IMR-90 (cell line): ENCODE data around the gene LRRC26. TPM values are rescaled to one million over a fixed set of nuclear protein-coding genes. Genes with fewer than 3 reads are reported as not detected.

Experiments
- ATAC-seq: fragments of 200-7000 bp; cut with Tn5 transposase; 2 replicates; pipeline ENCODE4 v1.9.1; 2020; ENCODE audit warnings: low read depth, mild to moderate bottlenecking, moderate library complexity
- BruUV-seq: library from RNA; stranded (reverse); fragments of 400-500 nt; replicated peaks from 2 replicates; lab custom pipeline; 2021; lab: Mats Ljungman, UMichigan
- CTCF ChIA-PET: fragments of 300-600 bp; formaldehyde crosslinking; extraction: SDS; loops from one replicate; lab custom pipeline; 2021; ENCODE audit warnings: antibody characterized with exemption; lab: Yijun Ruan, JAX
- POLR2A ChIA-PET: fragments of 300-600 bp; sonication (Branson Sonifier 250); formaldehyde crosslinking; loops from one replicate; lab custom pipeline; 2022; ENCODE audit warnings: antibody characterized with exemption; ENCODE audit not compliant: unreplicated experiment; lab: Charles Lee
- DNase-seq: peaks from one replicate; pipeline ENCODE4 v3.0.0; 2013
- H2AFZ ChIP-seq: replicated peaks from 2 replicates; pipeline ENCODE3; 2013; ENCODE audit warnings: low read length, mild to moderate bottlenecking; ENCODE audit not compliant: poor library complexity
- H2AK5ac ChIP-seq: 2 replicates; pipeline ENCODE4 v1.6.1; 2013; ENCODE audit warnings: low read depth, low read length, inconsistent platforms
- H2AK9ac ChIP-seq: replicated peaks from 2 replicates; pipeline ENCODE3; 2013; ENCODE audit warnings: mild to moderate bottlenecking, low read depth, low read length, moderate library complexity; ENCODE audit not compliant: poor library complexity
- H2BK120ac ChIP-seq: 2 replicates; pipeline ENCODE4 v1.6.1; 2013; ENCODE audit warnings: low read depth, low read length, inconsistent platforms
- H2BK15ac ChIP-seq: 3 replicates; pipeline ENCODE4 v1.6.1; 2013; ENCODE audit warnings: low read depth, low read length, inconsistent platforms
- H2BK20ac ChIP-seq: 2 replicates; pipeline ENCODE4 v1.6.1; 2013; ENCODE audit warnings: low read depth, mild to moderate bottlenecking, inconsistent platforms, low read length, moderate library complexity
- H2BK5ac ChIP-seq: 2 replicates; pipeline ENCODE4 v1.6.1; 2013; ENCODE audit warnings: mild to moderate bottlenecking, low read depth, low read length, inconsistent platforms; ENCODE audit not compliant: poor library complexity, severe bottlenecking
- H3K14ac ChIP-seq: replicated peaks from 2 replicates; pipeline ENCODE4 v1.6.1; 2013; ENCODE audit warnings: low read depth, low read length, inconsistent platforms
- H3K18ac ChIP-seq: 2 replicates; pipeline ENCODE4 v1.6.1; 2013; ENCODE audit warnings: low read depth, low read length, control low read depth
- H3K23ac ChIP-seq: 2 replicates; pipeline ENCODE4 v1.6.1; 2013; ENCODE audit warnings: low read depth, low read length, inconsistent platforms
- H3K27ac ChIP-seq: 2 replicates; pipeline ENCODE4 v1.5.1; 2013; ENCODE audit warnings: mild to moderate bottlenecking, control low read depth, low read length; ENCODE audit not compliant: insufficient read depth
- H3K27me3 ChIP-seq: 2 replicates; pipeline ENCODE4 v1.6.1; 2013; ENCODE audit warnings: low read length; ENCODE audit not compliant: control insufficient read depth, insufficient read depth
- H3K36me3 ChIP-seq: 2 replicates; pipeline ENCODE4 v1.6.1; 2013; ENCODE audit warnings: low read length, mixed read lengths; ENCODE audit not compliant: control insufficient read depth, insufficient read depth
- H3K4ac ChIP-seq: 2 replicates; pipeline ENCODE4 v1.6.1; 2013; ENCODE audit warnings: low read depth, low read length, inconsistent platforms
- H3K4me1 ChIP-seq: 2 replicates; pipeline ENCODE4 v1.6.1; 2013; ENCODE audit warnings: low read length, mixed read lengths; ENCODE audit not compliant: control insufficient read depth, insufficient read depth
- H3K4me2 ChIP-seq: 2 replicates; pipeline ENCODE4 v1.6.1; 2013; ENCODE audit warnings: low read depth, mild to moderate bottlenecking, control low read depth, low read length, moderate library complexity
- H3K4me3 ChIP-seq: 2 replicates; pipeline ENCODE4 v1.5.1; 2013; ENCODE audit warnings: low read depth, mild to moderate bottlenecking, control low read depth, low read length, moderate library complexity; ENCODE audit not compliant: insufficient read depth
- H3K56ac ChIP-seq: 2 replicates; pipeline ENCODE4 v1.6.1; 2013; ENCODE audit warnings: low read length, inconsistent platforms; ENCODE audit not compliant: insufficient read depth; ENCODE audit errors: extremely low read depth
- H3K79me1 ChIP-seq, 2 experiments: 2 replicates each; pipeline ENCODE4 v1.6.1; 2013; ENCODE audit warnings: low read length in 2 of 2, inconsistent platforms in 1 of 2, low read depth in 1 of 2
- H3K9ac ChIP-seq: 2 replicates; pipeline ENCODE4 v1.6.1; 2013; ENCODE audit warnings: low read depth, low read length, control low read depth
- H3K9me1 ChIP-seq: 2 replicates; pipeline ENCODE4 v1.6.1; 2013; ENCODE audit warnings: low read length, inconsistent platforms; ENCODE audit not compliant: insufficient read depth
- H3K9me3 ChIP-seq: 2 replicates; pipeline ENCODE4 v1.6.1; 2013; ENCODE audit warnings: low read length; ENCODE audit not compliant: control insufficient read depth, insufficient read depth
- H4K20me1 ChIP-seq: 2 replicates; pipeline ENCODE4 v1.6.1; 2013; ENCODE audit warnings: low read length, inconsistent platforms; ENCODE audit not compliant: insufficient read depth
- H4K5ac ChIP-seq: 2 replicates; pipeline ENCODE4 v1.6.1; 2013; ENCODE audit warnings: mild to moderate bottlenecking, low read depth, low read length, control low read depth
- H4K8ac ChIP-seq, 2 experiments: 2 replicates each; pipeline ENCODE4 v1.6.1; 2013; ENCODE audit warnings: low read depth in 2 of 2, low read length in 2 of 2, control low read depth in 1 of 2, inconsistent platforms in 1 of 2
- H4K91ac ChIP-seq: 2 replicates; pipeline ENCODE4 v1.6.1; 2013; ENCODE audit warnings: low read depth, low read length, inconsistent platforms; ENCODE audit not compliant: insufficient read depth
- FOS ChIP-seq: fragments of 150-350 bp; IDR thresholded peaks from 2 replicates; pipeline ENCODE4 v1.6.1; 2016; ENCODE audit warnings: low read depth, low read length
- MAZ ChIP-seq: IDR thresholded peaks from 2 replicates; pipeline ENCODE4 v1.6.1; 2012; ENCODE audit warnings: low read depth, mild to moderate bottlenecking, low read length, improper control_type of control experiment, moderate library complexity, borderline replicate concordance
- RCOR1 ChIP-seq: IDR thresholded peaks from 2 replicates; pipeline ENCODE4 v1.6.1; 2012; ENCODE audit warnings: mild to moderate bottlenecking, low read length, improper control_type of control experiment; ENCODE audit not compliant: insufficient replicate concordance
- SMC3 ChIP-seq: fragments of 150-350 bp; IDR thresholded peaks from 2 replicates; pipeline ENCODE4 v1.6.1; 2016; ENCODE audit warnings: low read depth, mild to moderate bottlenecking, antibody characterized with exemption, low read length, moderate library complexity
- WGBS, 2 experiments: methylation state at CpG; one replicate each; pipeline versions ENCODE4 v1.1.5 to v1.1.7; 2013; ENCODE audit warnings: missing lambda C conversion rate in 2 of 2; ENCODE audit not compliant: insufficient read length in 1 of 2; ENCODE audit errors: extremely low coverage in 2 of 2; 5-methylcytosine and 5-hydroxymethylcytosine counted together
- dilution Hi-C: fragments of 300-500 bp; cut with HindIII; formaldehyde crosslinking; loops from one replicate; pipeline ENCODE4 v1.14.3; 2018; ENCODE audit warnings: low sequenced_read_pairs; ENCODE audit not compliant: unreplicated experiment
- in situ Hi-C: fragments of 300-500 bp; cut with MboI; formaldehyde crosslinking; loops from 3 replicates; pipeline ENCODE4 v1.14.3; 2019; ENCODE audit warnings: low sequenced_read_pairs, inconsistent platforms, mixed read lengths
- intact Hi-C: fragments of 100-400 bp; cut with micrococcal nuclease; formaldehyde crosslinking; loops from 2 replicates; pipeline ENCODE4 v1.10.0; 2022
- polyA plus RNA-seq, 3 experiments: library from polyadenylated mRNA; depleted of rRNA; stranded (reverse); fragments of >200 nt; gene quantifications; 2 replicates each; pipeline ENCODE4 v1.2.3, GENCODE V29; 2012; ENCODE audit warnings: low replicate concordance in 1 of 3
- total RNA-seq: library from RNA; depleted of rRNA; stranded (reverse); fragments of >200 nt; gene quantifications from 2 replicates; pipeline ENCODE4 v1.2.3, GENCODE V29; 2012

LRRC26 gene
- total and polyA plus RNA-seq, 2 of the 4 experiments (the other 2 are of a cell fraction): not detected

- Histone ChIP-seq H2BK120ac (no peak overlapping the region), H3K23ac (no peak overlapping the region), H3K56ac (no peak overlapping the region), H3K27me3 (peaks cover 49% of the 10 kb centered on the region), H2BK15ac (no peak overlapping the region), H3K27ac (no peak overlapping the region), H2AK5ac (no peak overlapping the region), H3K4me2 (peak overlapping the region; percentile 94), H3K4me1 (peaks cover 2% of the 10 kb centered on the region; the same call in 1 of the 2 replicates), H2AFZ (peak overlapping the region; percentile 95), H3K18ac (no peak overlapping the region), H3K9me3 (no peaks in the 10 kb centered on the region), H4K8ac (no peak overlapping the region), H3K9me1 (peaks cover 8% of the 10 kb centered on the region), H3K4me3 (peak overlapping the region; percentile 51), H2AK9ac (peak overlapping the region; percentile 88), H3K4ac (no peak overlapping the region), H4K20me1 (0 out of 2 replicates have a peak, but pooled peaks cover 5% of the 10 kb centered on the region), H2BK5ac (no peak overlapping the region), H4K91ac (no peak overlapping the region), H3K14ac (no peak overlapping the region), H3K79me1 (no peaks in the 10 kb centered on the region), H3K9ac (no peak overlapping the region), H3K36me3 (no peaks in the 10 kb centered on the region), H2BK20ac (no peak overlapping the region), H4K5ac (no peak overlapping the region)
- no TSS peak for BruUV-seq
- CTCF ChIA-PET: no interaction called here
- DNase-seq: peak; percentile 21
- dilution Hi-C loops: no loop called here
- peak; percentile 94 for ATAC-seq
- intact Hi-C loops: no loop called here
- POLR2A ChIA-PET: no interaction called here
- in situ Hi-C loops: no loop called here
- TF ChIP-seq MAZ: no peak
- no peak for TF ChIP-seq SMC3
- TF ChIP-seq RCOR1: no peak
- TF ChIP-seq FOS: no peak
- WGBS, 2 experiments: 9% methylated on average over 26 of the region's 65 CpGs; no CpG with 5 or more reads in 1 of the 2 experiments
Measured at GRCh38 chr9:137156567-137157375, 13.1 kb downstream of the LRRC26 start.
